AG08395 (cell line): ENCODE measurements around the gene FOXF1.

Source experiments
- DNase-seq: peaks from one replicate; pipeline ENCODE4 v3.0.0; 2012; ENCODE audit warnings: mixed read lengths, low spot score

The FOXF1 gene

DNA sequence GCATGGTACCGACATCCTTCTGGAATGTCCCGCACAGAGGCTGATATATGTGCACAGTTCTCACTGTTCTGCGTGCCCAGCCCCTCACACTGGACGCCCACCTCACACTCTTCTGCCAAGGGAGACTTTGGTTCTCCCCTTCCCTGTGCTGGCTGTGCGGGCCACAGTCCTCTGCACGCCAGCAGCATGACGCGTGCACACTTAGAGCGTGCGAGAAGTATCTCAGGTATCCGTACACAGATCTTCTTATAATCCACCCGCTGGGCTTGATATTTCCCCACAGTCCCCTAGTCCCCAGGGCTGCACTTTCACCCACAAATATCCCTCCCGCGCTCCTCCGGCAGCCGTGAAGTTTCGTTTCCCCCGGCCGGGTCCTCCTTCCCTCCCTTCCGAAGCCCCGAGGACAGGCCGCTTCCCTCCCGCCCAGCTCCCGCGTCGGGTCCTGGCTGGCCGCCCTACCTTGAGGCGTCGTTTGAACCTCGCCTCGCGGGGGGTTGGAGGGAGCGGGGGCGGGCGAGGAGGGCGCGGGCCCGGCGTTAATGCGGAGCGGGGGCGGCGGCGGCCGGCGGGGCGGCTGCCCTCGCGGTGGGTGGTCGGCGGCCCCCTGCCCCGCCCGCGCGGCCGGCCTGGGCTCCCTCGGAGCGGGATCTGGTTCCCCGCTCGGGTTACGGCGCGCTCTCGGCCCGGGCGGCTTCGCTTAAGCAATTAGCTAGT is 5.0 kb upstream of the FOXF1 start:
- DNase-seq: no peak

DNA sequence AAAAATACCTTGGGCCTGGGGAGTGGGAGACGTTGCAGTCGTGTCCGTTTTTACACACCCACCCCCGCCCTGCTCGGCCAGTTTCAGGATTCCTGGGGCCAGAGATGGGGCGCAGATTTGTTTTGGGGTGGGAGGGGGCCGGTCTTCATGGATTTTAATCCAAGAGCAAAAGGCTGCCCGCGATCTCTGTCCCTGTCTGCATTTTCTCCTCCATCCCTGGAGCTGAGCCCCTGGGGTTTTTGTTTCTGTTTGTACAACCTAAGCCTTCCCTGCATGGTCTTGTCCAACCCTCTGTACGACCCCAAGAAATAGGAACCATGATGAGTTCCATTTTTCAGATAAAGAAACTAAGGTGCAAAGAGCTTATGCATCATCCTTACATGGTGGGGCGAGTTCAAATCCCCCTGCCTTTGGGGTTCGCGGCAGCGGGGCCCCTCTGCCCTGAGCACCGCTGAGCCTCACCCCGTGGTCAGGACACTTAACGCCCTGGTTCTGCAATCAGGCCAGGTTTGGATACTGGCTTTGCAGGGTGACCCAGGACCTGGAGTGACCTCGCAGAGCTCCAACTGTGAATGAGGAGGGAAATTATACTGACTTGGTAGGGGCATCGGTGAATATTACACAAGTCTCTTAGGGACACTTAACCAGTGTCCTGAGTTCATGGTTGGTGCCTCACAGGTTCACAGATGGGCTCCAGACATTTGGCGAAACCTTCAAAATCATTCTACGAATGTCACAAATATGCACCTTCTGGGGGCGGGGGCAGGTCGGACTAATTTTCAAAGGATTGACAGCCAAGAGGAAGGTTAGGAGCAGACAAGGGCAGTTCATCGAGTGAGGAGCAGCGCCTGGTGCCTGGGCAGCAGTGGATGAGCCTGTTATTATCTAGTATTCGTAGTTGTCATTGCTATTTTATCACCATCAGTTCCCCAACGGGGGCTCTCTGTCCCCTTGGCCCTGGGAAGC is 4.1 kb upstream of the FOXF1 start:
- no peak for DNase-seq

DNA sequence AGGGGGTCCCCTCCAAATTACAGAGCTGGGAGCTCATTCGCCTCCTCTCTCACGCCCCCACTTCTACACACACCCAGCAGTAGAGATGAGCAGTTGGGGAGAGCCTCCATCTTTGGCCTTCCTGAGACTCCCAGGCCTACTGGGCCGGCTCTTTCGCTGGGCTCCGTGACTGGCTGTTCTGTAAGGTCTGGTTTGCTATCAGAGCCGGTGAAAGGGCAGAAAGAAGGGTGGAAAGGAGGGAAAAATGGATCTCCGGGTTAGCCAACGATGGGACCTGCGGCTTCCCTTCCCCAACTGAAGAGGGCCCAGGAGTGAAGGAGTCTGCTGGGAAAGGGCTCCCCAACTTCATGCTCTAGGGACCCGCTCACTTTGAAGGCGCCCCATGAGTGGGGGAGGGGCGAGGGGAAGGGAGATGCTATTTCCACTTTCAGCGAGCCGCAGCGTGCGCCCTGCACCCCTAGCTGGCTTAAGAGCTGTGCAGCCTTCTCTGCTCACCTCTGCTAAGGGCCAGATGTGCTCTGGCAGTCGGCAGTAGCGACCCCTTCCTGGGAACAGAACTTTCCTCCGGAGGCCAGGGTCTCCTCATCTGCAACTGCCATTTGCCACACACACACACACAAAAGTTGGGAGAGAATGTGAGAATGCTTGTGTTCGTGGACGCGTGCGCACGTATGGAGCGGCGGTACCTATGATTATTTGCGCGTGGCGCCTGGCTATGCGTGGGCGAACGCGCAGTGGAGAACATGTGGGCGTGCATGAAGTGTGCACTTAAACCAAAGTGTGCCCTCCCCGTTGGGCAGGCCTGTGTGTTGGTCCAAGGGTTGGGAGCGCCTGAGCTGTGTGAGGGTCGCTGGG is 2.9 kb upstream of the FOXF1 start:
- DNase-seq: no peak

DNA sequence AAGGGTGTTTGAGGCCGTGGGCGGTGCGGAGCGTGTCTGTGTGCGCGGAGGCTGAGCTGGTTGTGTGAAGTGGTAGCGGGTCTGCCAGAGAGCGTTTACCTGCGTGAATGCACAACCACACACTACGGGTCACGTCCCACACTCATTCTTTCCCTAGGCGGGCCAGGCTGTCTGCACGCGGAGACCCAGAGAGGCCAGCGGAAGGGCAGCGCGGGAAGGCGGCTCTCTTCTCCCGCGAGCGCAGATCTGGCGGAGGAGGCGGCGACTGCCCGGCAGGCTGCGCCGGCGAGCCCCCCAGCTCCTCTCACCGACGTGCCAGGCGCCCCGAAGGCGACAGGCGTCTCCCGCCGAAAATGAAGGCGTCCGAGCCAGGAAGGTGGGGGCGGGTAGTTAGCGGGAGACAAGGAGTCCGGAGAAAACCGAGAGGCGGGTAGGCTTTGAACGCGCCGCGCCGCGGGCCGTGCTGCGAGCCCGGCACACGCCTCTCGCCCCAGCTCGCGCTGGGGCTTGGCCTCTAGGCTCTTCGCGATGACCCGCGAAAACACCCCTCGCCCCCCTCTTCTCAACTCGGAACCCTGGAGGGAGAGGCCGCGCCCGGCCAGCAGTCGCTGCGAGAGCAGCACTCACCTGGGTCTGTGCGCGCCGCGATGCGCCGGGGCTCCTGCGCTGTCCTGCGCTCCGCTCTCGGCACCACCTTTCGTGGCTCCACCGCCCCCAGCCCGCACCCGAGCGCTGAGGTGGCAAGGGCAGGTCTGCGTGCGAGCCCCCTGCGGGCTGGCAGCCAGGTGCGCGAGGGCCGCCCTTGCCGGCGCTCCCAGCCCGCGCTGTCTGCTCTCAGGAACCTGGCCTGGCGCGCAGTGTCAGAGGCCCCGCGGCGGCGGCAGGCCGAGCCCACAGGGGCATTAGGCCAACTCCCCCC is 2.0 kb upstream of the FOXF1 start:
- DNase-seq: no peak

DNA sequence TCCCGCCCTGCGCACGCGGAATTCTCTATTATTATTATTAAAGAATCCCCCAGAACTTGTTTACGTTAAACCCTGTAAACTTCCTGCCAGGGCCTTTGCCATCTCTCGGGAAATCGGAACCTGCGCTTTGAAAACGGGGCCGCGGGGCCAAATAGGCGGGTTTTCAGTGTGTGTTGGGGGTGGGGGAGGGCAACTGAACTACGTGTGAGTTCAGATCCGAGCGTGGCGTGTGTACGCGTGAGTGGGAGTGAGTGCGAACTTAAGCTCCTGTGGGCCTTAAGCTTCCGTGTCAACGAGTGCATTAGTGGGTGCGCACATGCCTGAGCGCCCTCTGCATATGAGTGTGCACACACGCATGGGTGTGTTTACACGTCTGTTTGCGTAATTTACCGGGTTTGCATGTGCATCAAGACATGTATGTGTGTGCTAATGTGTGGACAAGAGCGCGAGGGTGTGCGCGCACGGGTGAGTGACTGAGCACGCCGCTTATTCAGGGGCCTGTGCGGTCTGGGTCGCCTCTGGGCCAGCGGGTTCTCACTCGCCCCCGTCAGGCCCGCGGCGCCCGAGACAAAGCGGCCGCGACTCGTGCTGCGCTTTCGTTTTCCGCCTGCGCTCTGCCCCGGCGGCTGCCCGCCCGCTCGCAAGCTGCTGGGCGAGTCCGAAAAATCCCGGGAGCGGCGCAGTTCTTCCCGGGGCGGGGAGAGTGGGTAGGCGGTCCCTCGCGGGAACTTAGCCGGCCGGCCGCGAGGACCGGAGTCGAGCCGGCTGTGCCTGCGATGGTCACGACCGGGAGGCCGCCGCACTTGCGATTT is 1.2 kb upstream of the FOXF1 start:
- DNase-seq: peak; percentile 75

DNA sequence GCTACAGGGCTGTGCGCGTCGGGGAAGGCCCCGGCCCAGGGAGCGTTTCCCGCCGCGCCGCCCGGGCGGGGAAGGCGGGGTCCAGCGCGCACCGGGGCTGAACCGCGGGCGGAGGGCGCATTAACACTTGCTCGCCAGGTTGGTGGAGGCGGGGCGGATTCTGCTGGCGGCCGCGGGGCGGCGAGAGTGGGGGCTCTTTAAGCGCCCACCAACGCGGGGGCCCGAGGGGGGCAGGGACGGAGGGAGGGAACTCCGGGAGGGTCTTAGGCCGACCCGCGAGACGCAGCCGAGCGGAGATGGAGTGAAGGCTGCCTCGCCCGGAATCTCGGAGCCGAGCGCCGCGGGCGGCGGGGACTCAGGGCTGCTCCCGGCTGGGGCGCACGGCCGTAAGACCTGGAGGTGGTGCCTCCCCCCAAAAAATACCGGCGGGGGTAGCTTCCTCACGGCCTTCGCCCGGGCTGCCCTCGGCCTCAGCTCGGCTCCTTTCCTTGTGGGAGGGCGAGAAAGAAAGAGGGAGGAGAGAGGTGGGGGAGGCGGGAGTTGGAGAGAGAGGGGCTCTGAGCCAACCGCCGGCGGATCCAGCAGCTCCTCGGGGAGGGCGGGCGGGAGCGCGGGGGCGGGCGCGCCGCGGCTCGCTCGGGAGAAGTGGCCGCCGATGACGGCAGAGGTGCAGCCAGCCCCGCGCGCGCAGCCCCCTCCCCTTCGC is 415 bp upstream of the FOXF1 start:
- peak; percentile 38 for DNase-seq

DNA sequence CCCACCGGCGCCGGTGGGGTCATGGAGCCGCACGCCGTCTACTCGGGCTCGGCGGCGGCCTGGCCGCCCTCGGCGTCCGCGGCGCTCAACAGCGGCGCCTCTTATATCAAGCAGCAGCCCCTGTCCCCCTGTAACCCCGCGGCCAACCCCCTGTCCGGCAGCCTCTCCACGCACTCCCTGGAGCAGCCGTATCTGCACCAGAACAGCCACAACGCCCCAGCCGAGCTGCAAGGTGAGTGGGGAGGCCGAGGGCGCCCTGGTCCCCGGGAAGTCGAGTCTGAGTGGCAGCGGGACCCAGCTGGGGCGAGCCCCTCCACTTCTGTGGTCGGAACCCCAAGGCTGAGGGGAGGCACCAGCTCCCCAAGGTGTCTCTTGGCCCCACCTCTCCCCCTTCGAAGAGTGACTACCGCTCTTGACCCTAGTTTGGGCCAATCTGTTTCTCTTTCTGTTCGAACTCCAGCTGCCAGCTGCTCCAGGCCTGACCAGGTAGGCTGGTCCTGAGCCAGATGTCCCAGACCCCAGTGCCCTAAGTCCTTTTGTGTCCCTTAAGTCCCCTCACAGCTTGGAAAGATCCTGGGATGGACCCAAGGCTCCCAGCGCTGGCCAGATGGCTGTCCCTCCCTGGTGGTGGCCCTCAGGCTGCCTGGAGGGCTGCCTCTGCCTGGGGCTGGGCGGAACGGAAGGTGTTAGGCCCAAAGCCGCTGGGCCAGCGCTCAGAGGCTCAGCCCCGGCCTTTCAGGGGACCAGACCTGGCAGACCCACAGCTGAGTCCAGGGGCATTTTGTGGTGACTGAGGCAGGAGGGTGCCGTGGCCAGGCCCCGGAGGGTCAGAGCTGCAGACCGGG is 1.2 kb downstream of the FOXF1 start:
- DNase-seq: no peak

DNA sequence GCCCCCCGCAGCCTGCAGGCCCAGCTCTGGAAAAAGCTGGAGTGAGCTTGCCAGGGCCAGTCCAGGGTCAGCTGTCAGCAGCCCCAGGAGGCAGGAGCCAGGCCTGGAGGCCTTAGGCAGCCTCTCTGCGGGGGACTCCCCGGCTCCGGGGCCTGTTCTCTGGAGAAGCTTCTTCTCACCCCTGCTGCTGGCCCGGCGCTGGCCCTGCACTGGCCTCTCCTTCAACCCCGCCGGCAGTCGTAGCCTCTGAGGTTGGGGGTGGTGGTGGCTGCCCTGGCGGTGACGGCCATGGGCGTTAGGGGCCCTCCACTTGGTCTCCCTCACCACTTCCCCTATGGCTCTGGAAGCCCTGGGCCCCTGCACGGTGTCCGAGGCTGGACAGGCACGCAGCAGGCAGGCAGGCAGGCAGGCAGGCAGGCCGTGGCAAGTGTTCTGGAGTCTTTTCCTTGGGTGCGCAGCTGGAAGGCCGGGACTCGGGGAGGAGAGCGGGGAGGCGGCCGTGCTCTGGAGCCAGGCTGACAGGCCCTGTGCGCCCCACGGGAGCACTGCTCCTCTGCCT is 2.1 kb downstream of the FOXF1 start:
- DNase-seq: no peak

DNA sequence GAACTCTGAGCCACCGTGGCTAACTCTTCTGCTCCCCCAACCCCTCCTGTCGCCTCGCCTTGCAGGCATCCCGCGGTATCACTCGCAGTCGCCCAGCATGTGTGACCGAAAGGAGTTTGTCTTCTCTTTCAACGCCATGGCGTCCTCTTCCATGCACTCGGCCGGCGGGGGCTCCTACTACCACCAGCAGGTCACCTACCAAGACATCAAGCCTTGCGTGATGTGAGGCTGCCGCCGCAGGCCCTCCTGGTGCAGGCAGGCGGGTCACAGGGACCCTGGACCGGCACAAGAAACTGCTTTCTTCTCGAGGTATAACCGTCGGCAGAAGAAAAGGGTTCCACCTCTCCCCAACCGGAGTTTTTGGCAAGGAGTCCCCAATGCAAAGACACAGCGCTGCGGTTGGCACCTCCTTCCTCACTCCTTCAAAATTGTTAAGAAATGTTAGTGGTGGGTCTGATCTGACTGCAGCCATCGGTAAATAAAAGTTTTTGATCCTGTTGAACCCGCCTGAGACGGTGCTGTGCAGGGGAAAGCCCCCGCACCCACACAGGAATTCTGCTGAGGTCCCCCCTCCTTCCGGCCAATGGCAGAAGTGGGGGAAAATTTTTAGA is 2.6 kb downstream of the FOXF1 start:
- DNase-seq: no peak

DNA sequence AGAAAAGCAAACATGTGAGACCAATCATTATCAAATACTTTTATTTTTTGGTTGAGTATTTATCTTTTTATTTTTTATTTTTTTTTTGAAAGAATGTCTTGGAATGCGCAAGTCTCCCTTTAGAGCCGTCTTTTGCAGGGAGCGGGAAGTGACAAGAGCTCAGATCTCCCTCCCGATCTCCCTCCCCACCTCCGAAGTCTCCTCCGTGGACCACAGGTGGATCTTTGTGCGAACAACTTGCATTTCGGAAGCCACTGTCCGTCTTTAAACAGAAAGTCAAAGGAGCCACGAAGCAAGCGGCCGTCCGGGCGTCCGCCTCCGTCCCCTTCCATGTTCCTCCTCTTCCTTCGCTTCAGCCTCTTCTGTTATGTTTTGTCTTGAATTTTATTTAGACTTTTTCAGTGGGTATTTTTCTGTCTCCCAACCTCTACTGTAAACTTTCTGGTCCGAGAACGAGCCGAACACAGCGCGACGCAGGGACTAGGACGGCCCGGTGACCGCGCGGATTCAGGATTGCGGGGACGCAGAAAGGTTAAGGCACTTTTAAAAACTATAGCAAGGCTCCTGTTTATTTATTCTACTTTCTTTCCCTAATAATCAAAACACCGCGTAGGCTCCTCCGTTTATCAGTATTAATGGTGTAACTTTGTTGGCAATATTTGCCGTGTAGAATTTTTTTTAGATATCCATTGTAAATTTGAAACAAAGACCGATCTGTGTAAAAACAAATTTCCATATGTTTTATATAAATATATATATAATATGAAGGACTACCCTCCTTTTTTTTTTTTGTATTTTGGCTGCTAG is 3.3 kb downstream of the FOXF1 start:
- DNase-seq: no peak

DNA sequence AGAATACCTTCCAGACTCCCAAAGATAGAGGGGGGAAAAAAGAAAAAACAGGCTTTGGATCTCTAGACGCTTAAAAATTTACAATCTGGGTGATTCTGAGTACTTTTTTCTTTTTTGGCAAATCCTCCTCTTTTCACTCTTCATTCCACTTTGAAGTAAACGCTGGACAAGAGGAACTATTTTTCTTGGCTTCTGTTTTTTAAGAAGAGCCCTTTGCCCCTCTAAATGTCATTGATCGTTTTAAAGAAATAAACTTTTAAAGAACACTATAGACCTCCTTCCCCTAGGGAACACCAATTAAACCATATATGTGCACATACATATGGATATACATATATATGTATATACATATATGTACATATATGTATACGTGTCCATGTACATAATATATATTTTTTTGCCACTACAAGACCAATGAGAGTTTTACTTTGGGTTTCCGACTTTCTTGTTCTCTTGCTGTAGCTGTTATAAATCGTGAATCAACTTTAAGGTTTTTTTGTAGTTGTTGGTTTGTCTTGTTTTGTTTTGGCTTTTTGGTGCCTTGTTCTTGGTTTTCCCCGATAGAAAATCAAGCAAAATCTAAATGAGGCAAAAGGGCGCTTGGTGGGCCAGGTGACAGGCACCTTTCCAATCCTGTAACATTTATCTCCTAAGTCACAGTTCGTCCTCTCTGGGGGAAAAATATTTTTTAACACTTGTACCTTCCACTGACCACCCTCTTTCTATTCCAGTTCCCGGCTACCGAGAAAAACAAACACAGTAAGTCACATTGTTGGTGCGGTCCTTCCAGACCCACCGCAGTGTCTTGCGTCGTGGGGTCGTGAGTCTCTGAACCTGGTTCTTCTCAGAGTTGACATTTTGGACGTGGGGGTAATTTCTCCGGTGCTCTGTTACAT is 4.4 kb downstream of the FOXF1 start:
- no peak for DNase-seq

DNA sequence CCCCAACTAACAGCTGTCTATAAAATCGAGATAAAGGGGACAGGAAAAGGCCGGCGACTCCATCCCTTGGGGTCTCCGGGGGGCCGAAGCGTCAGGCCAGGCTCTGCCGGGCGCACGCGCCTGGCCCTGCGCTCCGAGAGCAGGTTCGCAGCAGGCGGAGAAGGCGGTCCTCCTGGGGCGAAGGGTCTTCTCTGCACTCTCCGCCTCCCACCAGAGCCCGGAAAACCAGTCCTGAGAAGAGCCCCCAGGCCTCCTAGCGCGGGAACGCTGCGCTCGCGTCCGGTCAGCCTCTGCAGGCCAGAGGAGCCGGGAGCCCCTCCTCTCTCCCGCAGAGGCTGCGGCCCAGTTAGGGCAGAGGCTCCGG is 5.1 kb downstream of the FOXF1 start:
- no peak for DNase-seq

DNA sequence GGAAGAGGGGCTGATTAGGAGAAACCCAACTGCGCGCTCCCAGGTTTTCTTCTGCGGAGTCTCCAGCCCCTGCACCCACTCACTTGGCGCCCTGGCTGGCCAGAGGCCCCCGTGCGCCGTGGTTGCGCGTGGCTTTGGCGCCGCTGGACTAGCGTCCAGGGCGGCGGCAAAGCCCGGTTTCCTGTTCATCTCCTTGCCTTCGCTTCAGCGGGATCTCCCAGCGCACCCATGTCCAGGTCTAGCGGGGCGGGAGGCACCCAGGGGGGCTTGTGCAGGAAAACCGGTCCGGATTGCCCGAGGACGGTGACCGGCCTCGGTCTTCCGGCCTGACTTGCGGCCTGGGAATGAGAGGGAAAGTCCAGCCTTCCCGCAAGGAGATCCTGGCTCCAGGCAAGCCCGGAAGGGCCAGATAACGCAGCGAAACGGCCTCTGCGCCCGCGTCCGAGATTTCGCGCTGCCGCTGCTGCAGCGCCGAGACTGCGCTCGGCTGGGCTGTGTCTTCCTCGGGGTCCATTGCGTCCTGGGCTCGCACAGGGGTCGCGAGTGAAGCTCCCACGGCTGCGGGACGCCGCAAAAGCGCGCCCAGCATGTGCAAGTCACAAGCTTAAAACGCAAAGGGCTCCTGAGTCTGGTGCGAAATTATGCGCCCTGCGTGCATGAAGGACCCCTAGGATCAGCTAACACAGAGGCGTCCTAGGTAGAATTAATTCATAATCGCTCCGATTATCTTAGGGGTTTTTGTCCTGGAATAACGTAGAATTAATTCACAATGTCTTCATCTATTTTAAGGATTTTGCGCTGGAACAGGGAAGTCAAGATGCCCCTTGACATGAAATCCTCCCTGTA is 5.7 kb downstream of the FOXF1 start:
- DNase-seq: no peak

DNA sequence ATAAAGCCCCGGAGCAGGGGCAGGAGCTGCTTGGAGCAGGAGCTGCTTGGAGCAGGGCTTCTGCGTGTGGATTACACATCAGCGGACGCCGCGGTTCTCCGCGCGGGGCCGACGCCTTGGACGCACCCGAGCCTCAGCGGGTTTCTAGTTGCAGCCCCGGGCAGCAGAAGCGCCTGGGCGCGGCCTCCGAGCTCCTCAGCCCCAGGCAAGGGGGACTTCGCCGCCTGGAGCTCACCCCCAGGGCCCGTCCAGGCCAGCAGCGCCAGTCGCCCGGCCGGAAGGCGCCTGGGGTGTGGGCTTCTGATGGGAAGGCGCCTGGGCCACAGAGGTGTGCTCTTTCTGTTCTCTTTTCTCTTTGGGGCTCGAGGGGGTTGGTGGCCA is 6.3 kb downstream of the FOXF1 start:
- DNase-seq: no peak

DNA sequence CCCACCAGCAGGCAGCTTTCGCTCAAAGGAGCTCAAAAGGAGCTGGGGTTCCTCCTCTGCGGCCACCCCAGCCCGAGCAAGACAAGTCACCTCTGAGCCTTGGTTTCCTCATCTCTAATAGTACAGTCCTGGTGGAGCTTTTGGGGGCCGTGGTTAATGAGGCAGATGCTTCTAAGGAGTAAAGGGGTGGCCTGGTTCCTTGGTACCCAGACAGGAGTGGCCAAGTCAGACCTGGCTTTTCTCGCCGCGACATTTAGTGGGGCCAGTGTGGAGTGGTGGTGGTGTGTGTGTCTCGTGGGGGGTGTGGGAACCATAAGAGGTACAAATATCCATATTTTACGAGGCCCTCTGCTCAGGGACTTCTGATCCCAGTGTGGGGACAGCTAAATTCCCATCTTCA is 6.7 kb downstream of the FOXF1 start:
- DNase-seq: no peak
